ENCODE data around the gene RELN. TPM values are rescaled to one million over a fixed set of nuclear protein-coding genes. Genes with fewer than 3 reads are reported as not detected.
"Not testable (repeated sequence)": the region's sequence is repeated elsewhere in the genome, so short reads cannot be mapped to it uniquely, and the experiment has no call there.

The RELN gene
- total RNA-seq, 4 donors from 2014 or later, result 0.02 to 0.73 (median 0.39) TPM; not detected in 1

- Histone ChIP-seq H3K4me3 (no peak overlapping the region), H3K9me3 (no peaks in the 10 kb centered on the region), H3K27me3 (no peaks in the 10 kb centered on the region), H3K27ac (no peak overlapping the region), H3K36me3 (no peaks in the 10 kb centered on the region), H3K4me1 (no peaks in the 10 kb centered on the region)
- intact Hi-C loops (cut with DNase I; ENCODE audit: low total_unique reads), result no loop called here
- no peak for ATAC-seq
- in situ Hi-C loops (cut with MboI; ENCODE audit: low sequenced_read_pairs in 4 of 4), result no loop called here
- TF ChIP-seq CTCF (IDR thresholded peaks at IDR 0.05 in 4 of 5, conservative IDR thresholded peaks at IDR 0.05 in 1 of 5), result no peak
- TF ChIP-seq POLR2A (IDR thresholded peaks at IDR 0.05), result no peak
- DNase-seq, result no peak
Measured at GRCh38 chr7:103499976-103500375, 489.5 kb downstream of the RELN start.

- Histone ChIP-seq H3K4me1 (no peaks in the 10 kb centered on the region), H3K4me3 (no peak overlapping the region), H3K9me3 (no peaks in the 10 kb centered on the region), H3K36me3 (no peaks in the 10 kb centered on the region), H3K27me3 (no peaks in the 10 kb centered on the region), H3K27ac (no peak overlapping the region)
- in situ Hi-C loops (cut with MboI; ENCODE audit: low sequenced_read_pairs in 4 of 4) (no loop called here), intact Hi-C loops (cut with DNase I; ENCODE audit: low total_unique reads) (no loop called here)
- TF ChIP-seq POLR2A (IDR thresholded peaks at IDR 0.05) (no peak), CTCF (IDR thresholded peaks at IDR 0.05 in 4 of 5, conservative IDR thresholded peaks at IDR 0.05 in 1 of 5) (no peak)
- DNase-seq (no peak), ATAC-seq (no peak)
Measured at GRCh38 chr7:103487419-103487818, 502.0 kb downstream of the RELN start.

GRCh38 chr7:103486873-103487272 is 502.6 kb downstream of the RELN start:
- H3K9me3 ChIP-seq; ATAC-seq; H3K4me1 ChIP-seq; H3K4me3 ChIP-seq; H3K27ac ChIP-seq; DNase-seq; H3K36me3 ChIP-seq; H3K27me3 ChIP-seq; in situ Hi-C loops (cut with MboI; ENCODE audit: low sequenced_read_pairs in 4 of 4); intact Hi-C loops (cut with DNase I; ENCODE audit: low total_unique reads): not testable (repeated sequence)

- in situ Hi-C loops (cut with MboI; ENCODE audit: low sequenced_read_pairs in 4 of 4) (no loop called here), intact Hi-C loops (cut with DNase I; ENCODE audit: low total_unique reads) (no loop called here)
- Histone ChIP-seq H3K27me3 (no peaks in the 10 kb centered on the region), H3K27ac (no peak overlapping the region), H3K9me3 (no peaks in the 10 kb centered on the region), H3K4me3 (no peak overlapping the region), H3K4me1 (no peaks in the 10 kb centered on the region), H3K36me3 (no peaks in the 10 kb centered on the region)
- no peak for ATAC-seq
- no peak for TF ChIP-seq CTCF (IDR thresholded peaks at IDR 0.05 in 4 of 5, conservative IDR thresholded peaks at IDR 0.05 in 1 of 5)
- TF ChIP-seq POLR2A (IDR thresholded peaks at IDR 0.05), result no peak
- no peak for DNase-seq
Measured at GRCh38 chr7:103480771-103481170, 508.7 kb downstream of the RELN start.

- Histone ChIP-seq H3K27me3 (no peaks in the 10 kb centered on the region), H3K27ac (no peak overlapping the region), H3K36me3 (no peaks in the 10 kb centered on the region), H3K9me3 (no peaks in the 10 kb centered on the region), H3K4me1 (no peaks in the 10 kb centered on the region), H3K4me3 (no peak overlapping the region)
- no peak for ATAC-seq
- in situ Hi-C loops (cut with MboI; ENCODE audit: low sequenced_read_pairs in 4 of 4), result no loop called here
- TF ChIP-seq CTCF (IDR thresholded peaks at IDR 0.05 in 4 of 5, conservative IDR thresholded peaks at IDR 0.05 in 1 of 5) (no peak), POLR2A (IDR thresholded peaks at IDR 0.05) (no peak)
- no peak for DNase-seq
- intact Hi-C loops (cut with DNase I; ENCODE audit: low total_unique reads), result no loop called here
Measured at GRCh38 chr7:103474956-103475355, 514.5 kb downstream of the RELN start.

Data from gastrocnemius medialis (tissue), 4 donors.